Measurements from ENCODE around the gene SMPX.

Gene SMPX

DNA sequence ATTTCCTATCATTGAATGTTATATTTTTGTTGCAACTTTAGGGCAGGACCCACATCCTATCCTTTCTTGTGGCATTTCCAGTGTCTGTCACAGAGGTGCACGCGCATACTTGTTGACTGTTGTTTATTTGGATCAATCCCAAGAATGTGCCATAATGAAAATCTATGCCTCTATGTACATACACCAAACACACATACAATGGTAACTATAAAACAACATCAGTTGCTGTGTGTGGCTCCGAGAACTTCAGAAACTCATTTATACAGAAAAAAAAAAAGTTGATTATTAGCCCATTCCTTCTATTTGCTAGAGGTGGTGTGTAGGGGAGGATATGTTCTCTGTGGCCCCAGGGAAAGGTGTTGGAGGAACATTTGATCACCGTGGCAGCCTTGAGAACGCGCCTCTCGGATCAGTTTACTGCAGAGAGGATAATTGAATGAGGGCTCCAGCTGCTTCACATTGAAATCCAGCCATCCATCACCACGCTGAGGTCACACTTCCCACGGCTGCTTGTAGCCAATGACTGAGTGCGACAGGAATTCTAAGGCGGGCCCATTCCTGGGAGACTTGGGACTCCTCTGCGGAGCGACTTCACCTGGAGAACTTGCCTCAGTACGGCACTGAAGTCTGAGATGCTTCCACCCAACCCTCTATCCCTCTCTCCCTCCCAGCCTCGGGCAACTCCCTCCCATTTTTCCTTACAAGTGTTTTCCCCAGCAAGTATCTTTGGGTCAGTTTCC lies 19.5 kb downstream of the SMPX start:
- no peaks in the 10 kb centered on the region for H3K9me2 ChIP-seq (replicated peaks; ENCODE audit: insufficient read depth, low read length)
- no peak overlapping the region for H2AFZ ChIP-seq (ENCODE audit: low read depth, low read length, severe bottlenecking)
- no peaks in the 10 kb centered on the region for H3K9me3 ChIP-seq (ENCODE audit: insufficient read depth, low read length)
- no peaks in the 10 kb centered on the region for H3K36me3 ChIP-seq (ENCODE audit: low read length)
- H3F3A ChIP-seq (ENCODE audit: insufficient read depth), result no peaks in the 10 kb centered on the region
- H3K4me3 ChIP-seq (ENCODE audit: insufficient read depth, low read length, poor library complexity, severe bottlenecking), result no peak overlapping the region
- no peak for TF ChIP-seq EZH2phosphoT487 (conservative IDR thresholded peaks at IDR 0.05; ENCODE audit: low read length)
- TF ChIP-seq, protein P1, sequence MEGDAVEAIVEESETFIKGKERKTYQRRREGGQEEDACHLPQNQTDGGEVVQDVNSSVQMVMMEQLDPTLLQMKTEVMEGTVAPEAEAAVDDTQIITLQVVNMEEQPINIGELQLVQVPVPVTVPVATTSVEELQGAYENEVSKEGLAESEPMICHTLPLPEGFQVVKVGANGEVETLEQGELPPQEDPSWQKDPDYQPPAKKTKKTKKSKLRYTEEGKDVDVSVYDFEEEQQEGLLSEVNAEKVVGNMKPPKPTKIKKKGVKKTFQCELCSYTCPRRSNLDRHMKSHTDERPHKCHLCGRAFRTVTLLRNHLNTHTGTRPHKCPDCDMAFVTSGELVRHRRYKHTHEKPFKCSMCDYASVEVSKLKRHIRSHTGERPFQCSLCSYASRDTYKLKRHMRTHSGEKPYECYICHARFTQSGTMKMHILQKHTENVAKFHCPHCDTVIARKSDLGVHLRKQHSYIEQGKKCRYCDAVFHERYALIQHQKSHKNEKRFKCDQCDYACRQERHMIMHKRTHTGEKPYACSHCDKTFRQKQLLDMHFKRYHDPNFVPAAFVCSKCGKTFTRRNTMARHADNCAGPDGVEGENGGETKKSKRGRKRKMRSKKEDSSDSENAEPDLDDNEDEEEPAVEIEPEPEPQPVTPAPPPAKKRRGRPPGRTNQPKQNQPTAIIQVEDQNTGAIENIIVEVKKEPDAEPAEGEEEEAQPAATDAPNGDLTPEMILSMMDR (IDR thresholded peaks at IDR 0.05; ENCODE audit: insufficient read depth, low read length, poor library complexity, severe bottlenecking), result no peak
- H3K27me3 ChIP-seq (ENCODE audit: low read length), result no peaks in the 10 kb centered on the region
- H3K9ac ChIP-seq (ENCODE audit: low read length), result no peak overlapping the region
- H3K4me2 ChIP-seq (ENCODE audit: low read depth, low read length, poor library complexity, severe bottlenecking), result no peak overlapping the region
- H3K79me2 ChIP-seq (ENCODE audit: insufficient read depth, low read length), result no peaks in the 10 kb centered on the region
- no peaks in the 10 kb centered on the region for H4K20me1 ChIP-seq (ENCODE audit: low read depth, low read length)
- H3K27ac ChIP-seq (ENCODE audit: low read depth, low read length), result no peak overlapping the region

DNA sequence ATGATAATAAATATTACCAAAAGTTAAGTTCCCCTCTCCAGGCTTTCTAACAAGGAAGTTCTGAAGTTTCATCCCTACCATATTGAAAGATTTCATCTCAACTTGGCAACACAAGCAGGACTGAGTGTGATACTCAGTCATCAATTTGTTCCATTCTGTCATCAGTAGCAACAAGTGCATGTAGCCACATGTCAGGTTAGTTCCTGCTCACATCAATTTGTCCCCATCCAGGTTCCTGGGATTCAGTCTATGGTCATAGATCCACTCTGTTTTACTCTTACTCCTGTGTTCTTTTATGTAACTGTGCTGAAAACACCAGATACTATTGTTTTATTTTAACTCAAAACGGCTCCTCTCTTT lies 22.2 kb downstream of the SMPX start:
- Histone ChIP-seq H3K9me3 (ENCODE audit: insufficient read depth, low read length) (no peaks in the 10 kb centered on the region), H3F3A (ENCODE audit: insufficient read depth) (no peaks in the 10 kb centered on the region), H3K4me3 (ENCODE audit: insufficient read depth, low read length, poor library complexity, severe bottlenecking) (no peak overlapping the region), H3K27ac (ENCODE audit: low read depth, low read length) (no peak overlapping the region), H4K20me1 (ENCODE audit: low read depth, low read length) (no peaks in the 10 kb centered on the region), H3K79me2 (ENCODE audit: insufficient read depth, low read length) (no peaks in the 10 kb centered on the region), H3K9me2 (replicated peaks; ENCODE audit: insufficient read depth, low read length) (no peaks in the 10 kb centered on the region), H2AFZ (ENCODE audit: low read depth, low read length, severe bottlenecking) (no peak overlapping the region), H3K36me3 (ENCODE audit: low read length) (no peaks in the 10 kb centered on the region), H3K27me3 (ENCODE audit: low read length) (no peaks in the 10 kb centered on the region), H3K4me2 (ENCODE audit: low read depth, low read length, poor library complexity, severe bottlenecking) (no peak overlapping the region), H3K9ac (ENCODE audit: low read length) (no peak overlapping the region)
- no peak for TF ChIP-seq EZH2phosphoT487 (conservative IDR thresholded peaks at IDR 0.05; ENCODE audit: low read length)
- TF ChIP-seq, protein P1 (IDR thresholded peaks at IDR 0.05; ENCODE audit: insufficient read depth, low read length, poor library complexity, severe bottlenecking), result no peak

DNA sequence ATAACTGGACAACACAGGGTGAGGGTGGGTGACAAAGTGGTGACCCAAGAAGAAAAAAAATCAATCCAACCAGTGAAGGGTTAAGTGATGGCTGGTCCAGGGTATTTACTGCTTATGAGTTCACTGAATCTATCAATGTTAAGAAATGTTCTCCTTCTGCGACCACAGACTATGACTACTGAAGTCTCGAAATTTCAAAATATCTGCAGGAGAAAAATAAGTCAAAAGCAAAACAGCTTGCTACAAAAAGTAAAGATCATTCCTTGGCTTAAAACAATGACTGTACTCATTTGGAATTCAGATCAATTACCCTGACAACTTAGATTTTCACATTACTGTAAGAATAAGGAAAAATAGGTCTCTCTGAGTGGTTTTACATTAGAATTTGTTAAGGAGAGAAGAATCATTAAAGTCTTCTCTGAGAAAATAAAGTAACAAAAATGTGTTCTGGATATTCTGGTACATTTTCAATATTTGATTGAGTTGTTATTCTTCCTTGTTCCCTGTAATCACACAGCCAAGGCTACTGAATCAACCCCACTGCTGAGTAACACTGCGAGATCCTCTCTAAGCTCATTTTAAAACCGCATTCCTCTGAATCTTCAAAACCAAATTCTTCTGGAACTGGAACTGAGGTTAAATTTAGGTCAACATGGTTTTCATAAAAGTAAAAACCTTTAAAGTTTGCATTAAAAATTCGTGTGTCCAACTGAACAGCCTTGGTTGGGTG lies 22.7 kb downstream of the SMPX start:
- no peaks in the 10 kb centered on the region for H4K20me1 ChIP-seq (ENCODE audit: low read depth, low read length)
- TF ChIP-seq, protein P1 (IDR thresholded peaks at IDR 0.05; ENCODE audit: insufficient read depth, low read length, poor library complexity, severe bottlenecking), result no peak
- no peak for TF ChIP-seq EZH2phosphoT487 (conservative IDR thresholded peaks at IDR 0.05; ENCODE audit: low read length)
- no peaks in the 10 kb centered on the region for H3F3A ChIP-seq (ENCODE audit: insufficient read depth)
- H2AFZ ChIP-seq (ENCODE audit: low read depth, low read length, severe bottlenecking), result no peak overlapping the region
- no peaks in the 10 kb centered on the region for H3K36me3 ChIP-seq (ENCODE audit: low read length)
- H3K79me2 ChIP-seq (ENCODE audit: insufficient read depth, low read length), result no peaks in the 10 kb centered on the region
- H3K4me3 ChIP-seq (ENCODE audit: insufficient read depth, low read length, poor library complexity, severe bottlenecking), result no peak overlapping the region
- no peak overlapping the region for H3K4me2 ChIP-seq (ENCODE audit: low read depth, low read length, poor library complexity, severe bottlenecking)
- no peak overlapping the region for H3K9ac ChIP-seq (ENCODE audit: low read length)
- no peaks in the 10 kb centered on the region for H3K9me3 ChIP-seq (ENCODE audit: insufficient read depth, low read length)
- H3K27me3 ChIP-seq (ENCODE audit: low read length), result no peaks in the 10 kb centered on the region
- H3K9me2 ChIP-seq (replicated peaks; ENCODE audit: insufficient read depth, low read length), result no peaks in the 10 kb centered on the region
- no peak overlapping the region for H3K27ac ChIP-seq (ENCODE audit: low read depth, low read length)
